WTC11 (cell line): ENCODE results near the gene CAGE1.

Experiments
- FOXJ3 ChIP-seq: sonication (generic); formaldehyde crosslinking; IDR thresholded peaks from 2 replicates; pipeline ENCODE4 v1.9.0; 2021; ENCODE audit warnings: missing genetic modification reagents, mild to moderate bottlenecking, borderline replicate concordance
- FOXK1 ChIP-seq: sonication (generic); formaldehyde crosslinking; IDR thresholded peaks from 2 replicates; pipeline ENCODE4 v1.8.0; 2022; ENCODE audit warnings: mild to moderate bottlenecking, moderate library complexity, missing genetic modification reagents
- JUN ChIP-seq: sonication (generic); formaldehyde crosslinking; IDR thresholded peaks from 2 replicates; pipeline ENCODE4 v1.8.0; 2023; ENCODE audit warnings: mild to moderate bottlenecking, missing genetic modification reagents
- KAT7 ChIP-seq: sonication (generic); formaldehyde crosslinking; IDR thresholded peaks from 2 replicates; pipeline ENCODE4 v1.8.1; 2023; ENCODE audit warnings: missing genetic modification reagents, mild to moderate bottlenecking, borderline replicate concordance
- NR1H2 ChIP-seq: sonication (generic); formaldehyde crosslinking; IDR thresholded peaks from 2 replicates; pipeline ENCODE4 v1.9.0; 2021; ENCODE audit warnings: mild to moderate bottlenecking, moderate library complexity, missing genetic modification reagents
- ZNF121 ChIP-seq: sonication (generic); formaldehyde crosslinking; IDR thresholded peaks from 2 replicates; pipeline ENCODE4 v1.8.0; 2023; ENCODE audit warnings: missing genetic modification reagents
- ZNF232 ChIP-seq: sonication (generic); formaldehyde crosslinking; IDR thresholded peaks from 2 replicates; pipeline ENCODE4 v1.8.0; 2022; ENCODE audit warnings: mild to moderate bottlenecking, missing genetic modification reagents
- TF ChIP-seq, protein P1 (sequence below): sonication (generic); formaldehyde crosslinking; IDR thresholded peaks from 2 replicates; pipeline ENCODE4 v1.8.0; 2022; ENCODE audit warnings: mild to moderate bottlenecking, missing genetic modification reagents
- TF ChIP-seq, protein P2 (sequence below): sonication (generic); formaldehyde crosslinking; IDR thresholded peaks from 2 replicates; pipeline ENCODE4 v1.8.1; 2023; ENCODE audit warnings: mild to moderate bottlenecking, moderate library complexity, missing genetic modification reagents
- TF ChIP-seq, protein P3 (sequence below): fragments of 200-600 bp; IDR thresholded peaks from 2 replicates; pipeline ENCODE4 v1.8.0; 2022; ENCODE audit warnings: antibody characterized with exemption
- TF ChIP-seq, protein P4 (sequence below): sonication (generic); formaldehyde crosslinking; IDR thresholded peaks from 2 replicates; pipeline ENCODE4 v1.8.0; 2022; ENCODE audit warnings: missing genetic modification reagents
- TF ChIP-seq, protein P5 (sequence below): sonication (generic); formaldehyde crosslinking; conservative IDR thresholded peaks from 2 replicates; pipeline ENCODE4 v1.8.1; 2022; ENCODE audit warnings: mild to moderate bottlenecking, missing genetic modification reagents

DNA sequence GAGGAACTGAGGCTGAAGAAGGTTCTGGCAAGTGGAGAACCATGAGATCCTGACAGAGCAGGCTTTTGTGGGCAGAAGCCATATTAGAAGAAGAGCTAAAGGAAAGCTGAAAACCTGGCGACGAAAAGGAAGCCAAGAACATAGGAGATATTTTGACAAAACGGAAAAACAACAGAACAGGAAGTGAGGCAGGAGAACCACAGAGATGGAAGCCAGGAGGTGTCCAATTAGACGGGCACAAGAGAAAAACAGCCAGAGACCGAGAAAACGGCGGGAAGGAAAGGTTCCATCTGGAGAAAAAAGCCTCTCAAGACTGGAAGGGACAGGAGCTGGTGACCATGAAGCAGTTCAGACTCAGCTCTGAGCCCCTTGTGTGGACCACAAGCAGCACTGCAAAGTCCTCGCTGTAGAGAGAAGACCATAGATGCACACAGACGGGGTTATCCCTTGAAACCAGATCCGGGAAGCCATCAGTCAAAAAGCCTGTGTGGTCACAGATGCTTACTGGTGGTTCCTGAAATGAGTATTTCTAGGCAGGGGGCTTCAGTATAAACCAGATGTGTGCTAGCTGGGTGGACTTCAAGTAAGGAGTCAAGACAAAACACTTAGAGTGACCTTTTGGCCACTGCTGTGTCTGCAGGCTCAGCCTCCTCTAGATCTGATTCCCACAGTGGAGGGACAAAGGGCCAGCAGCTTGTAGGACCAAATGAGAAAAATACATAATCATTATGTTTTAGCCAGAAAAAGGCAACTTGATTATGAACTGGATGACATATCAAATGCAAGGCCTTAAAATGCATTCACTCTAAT lies 107.2 kb downstream of the CAGE1 start:
- TF ChIP-seq JUN (CRISPR knock-in tag) (no peak), ZNF121 (CRISPR knock-in tag) (no peak), KAT7 (CRISPR knock-in tag) (no peak), FOXJ3 (CRISPR knock-in tag) (no peak), ZNF232 (CRISPR knock-in tag) (no peak), FOXK1 (CRISPR knock-in tag) (no peak), NR1H2 (CRISPR knock-in tag) (no peak)
- TF ChIP-seq, protein P1, sequence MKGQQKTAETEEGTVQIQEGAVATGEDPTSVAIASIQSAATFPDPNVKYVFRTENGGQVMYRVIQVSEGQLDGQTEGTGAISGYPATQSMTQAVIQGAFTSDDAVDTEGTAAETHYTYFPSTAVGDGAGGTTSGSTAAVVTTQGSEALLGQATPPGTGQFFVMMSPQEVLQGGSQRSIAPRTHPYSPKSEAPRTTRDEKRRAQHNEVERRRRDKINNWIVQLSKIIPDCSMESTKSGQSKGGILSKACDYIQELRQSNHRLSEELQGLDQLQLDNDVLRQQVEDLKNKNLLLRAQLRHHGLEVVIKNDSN (CRISPR knock-in tag) = no peak
- TF ChIP-seq, protein P2, sequence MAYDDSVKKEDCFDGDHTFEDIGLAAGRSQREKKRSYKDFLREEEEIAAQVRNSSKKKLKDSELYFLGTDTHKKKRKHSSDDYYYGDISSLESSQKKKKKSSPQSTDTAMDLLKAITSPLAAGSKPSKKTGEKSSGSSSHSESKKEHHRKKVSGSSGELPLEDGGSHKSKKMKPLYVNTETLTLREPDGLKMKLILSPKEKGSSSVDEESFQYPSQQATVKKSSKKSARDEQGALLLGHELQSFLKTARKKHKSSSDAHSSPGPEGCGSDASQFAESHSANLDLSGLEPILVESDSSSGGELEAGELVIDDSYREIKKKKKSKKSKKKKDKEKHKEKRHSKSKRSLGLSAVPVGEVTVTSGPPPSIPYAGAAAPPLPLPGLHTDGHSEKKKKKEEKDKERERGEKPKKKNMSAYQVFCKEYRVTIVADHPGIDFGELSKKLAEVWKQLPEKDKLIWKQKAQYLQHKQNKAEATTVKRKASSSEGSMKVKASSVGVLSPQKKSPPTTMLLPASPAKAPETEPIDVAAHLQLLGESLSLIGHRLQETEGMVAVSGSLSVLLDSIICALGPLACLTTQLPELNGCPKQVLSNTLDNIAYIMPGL (CRISPR knock-in tag) = no peak
- TF ChIP-seq, protein P3, sequence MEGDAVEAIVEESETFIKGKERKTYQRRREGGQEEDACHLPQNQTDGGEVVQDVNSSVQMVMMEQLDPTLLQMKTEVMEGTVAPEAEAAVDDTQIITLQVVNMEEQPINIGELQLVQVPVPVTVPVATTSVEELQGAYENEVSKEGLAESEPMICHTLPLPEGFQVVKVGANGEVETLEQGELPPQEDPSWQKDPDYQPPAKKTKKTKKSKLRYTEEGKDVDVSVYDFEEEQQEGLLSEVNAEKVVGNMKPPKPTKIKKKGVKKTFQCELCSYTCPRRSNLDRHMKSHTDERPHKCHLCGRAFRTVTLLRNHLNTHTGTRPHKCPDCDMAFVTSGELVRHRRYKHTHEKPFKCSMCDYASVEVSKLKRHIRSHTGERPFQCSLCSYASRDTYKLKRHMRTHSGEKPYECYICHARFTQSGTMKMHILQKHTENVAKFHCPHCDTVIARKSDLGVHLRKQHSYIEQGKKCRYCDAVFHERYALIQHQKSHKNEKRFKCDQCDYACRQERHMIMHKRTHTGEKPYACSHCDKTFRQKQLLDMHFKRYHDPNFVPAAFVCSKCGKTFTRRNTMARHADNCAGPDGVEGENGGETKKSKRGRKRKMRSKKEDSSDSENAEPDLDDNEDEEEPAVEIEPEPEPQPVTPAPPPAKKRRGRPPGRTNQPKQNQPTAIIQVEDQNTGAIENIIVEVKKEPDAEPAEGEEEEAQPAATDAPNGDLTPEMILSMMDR = no peak
- TF ChIP-seq, protein P4, sequence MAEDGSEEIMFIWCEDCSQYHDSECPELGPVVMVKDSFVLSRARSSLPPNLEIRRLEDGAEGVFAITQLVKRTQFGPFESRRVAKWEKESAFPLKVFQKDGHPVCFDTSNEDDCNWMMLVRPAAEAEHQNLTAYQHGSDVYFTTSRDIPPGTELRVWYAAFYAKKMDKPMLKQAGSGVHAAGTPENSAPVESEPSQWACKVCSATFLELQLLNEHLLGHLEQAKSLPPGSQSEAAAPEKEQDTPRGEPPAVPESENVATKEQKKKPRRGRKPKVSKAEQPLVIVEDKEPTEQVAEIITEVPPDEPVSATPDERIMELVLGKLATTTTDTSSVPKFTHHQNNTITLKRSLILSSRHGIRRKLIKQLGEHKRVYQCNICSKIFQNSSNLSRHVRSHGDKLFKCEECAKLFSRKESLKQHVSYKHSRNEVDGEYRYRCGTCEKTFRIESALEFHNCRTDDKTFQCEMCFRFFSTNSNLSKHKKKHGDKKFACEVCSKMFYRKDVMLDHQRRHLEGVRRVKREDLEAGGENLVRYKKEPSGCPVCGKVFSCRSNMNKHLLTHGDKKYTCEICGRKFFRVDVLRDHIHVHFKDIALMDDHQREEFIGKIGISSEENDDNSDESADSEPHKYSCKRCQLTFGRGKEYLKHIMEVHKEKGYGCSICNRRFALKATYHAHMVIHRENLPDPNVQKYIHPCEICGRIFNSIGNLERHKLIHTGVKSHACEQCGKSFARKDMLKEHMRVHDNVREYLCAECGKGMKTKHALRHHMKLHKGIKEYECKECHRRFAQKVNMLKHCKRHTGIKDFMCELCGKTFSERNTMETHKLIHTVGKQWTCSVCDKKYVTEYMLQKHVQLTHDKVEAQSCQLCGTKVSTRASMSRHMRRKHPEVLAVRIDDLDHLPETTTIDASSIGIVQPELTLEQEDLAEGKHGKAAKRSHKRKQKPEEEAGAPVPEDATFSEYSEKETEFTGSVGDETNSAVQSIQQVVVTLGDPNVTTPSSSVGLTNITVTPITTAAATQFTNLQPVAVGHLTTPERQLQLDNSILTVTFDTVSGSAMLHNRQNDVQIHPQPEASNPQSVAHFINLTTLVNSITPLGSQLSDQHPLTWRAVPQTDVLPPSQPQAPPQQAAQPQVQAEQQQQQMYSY = no peak
- TF ChIP-seq, protein P5, sequence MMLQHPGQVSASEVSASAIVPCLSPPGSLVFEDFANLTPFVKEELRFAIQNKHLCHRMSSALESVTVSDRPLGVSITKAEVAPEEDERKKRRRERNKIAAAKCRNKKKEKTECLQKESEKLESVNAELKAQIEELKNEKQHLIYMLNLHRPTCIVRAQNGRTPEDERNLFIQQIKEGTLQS (CRISPR knock-in tag) = no peak
